ENCODE results near the gene BAAT.

BAAT gene

GRCh38 chr9:101381833-101382342, 2.9 kb downstream of the BAAT start:
- H3K9ac ChIP-seq, result no peak overlapping the region
- no peaks in the 10 kb centered on the region for H3K79me2 ChIP-seq
- H2AFZ ChIP-seq, result no peak overlapping the region
- no peaks in the 10 kb centered on the region for H3K27me3 ChIP-seq (ENCODE audit: control insufficient read depth, insufficient read depth, low read length)
- no peaks in the 10 kb centered on the region for H3K9me3 ChIP-seq (ENCODE audit: control insufficient read depth, low read length)
- no peaks in the 10 kb centered on the region for H3K4me1 ChIP-seq
- no peaks in the 10 kb centered on the region for H3K36me3 ChIP-seq (ENCODE audit: control insufficient read depth, insufficient read depth, low read length)
- no peak for TF ChIP-seq CTCF (IDR thresholded peaks at IDR 0.05)
- H3K4me3 ChIP-seq (ENCODE audit: low read depth, low read length), result no peak overlapping the region
- no peak overlapping the region for H3K4me2 ChIP-seq (ENCODE audit: low read length)
- H3K27ac ChIP-seq, result no peak overlapping the region

- Histone ChIP-seq H2AFZ (no peak overlapping the region), H3K27me3 (ENCODE audit: control insufficient read depth, insufficient read depth, low read length) (no peaks in the 10 kb centered on the region), H3K36me3 (ENCODE audit: control insufficient read depth, insufficient read depth, low read length) (no peaks in the 10 kb centered on the region), H3K4me1 (no peaks in the 10 kb centered on the region), H3K9ac (no peak overlapping the region), H3K4me2 (ENCODE audit: low read length) (no peak overlapping the region), H3K4me3 (ENCODE audit: low read depth, low read length) (no peak overlapping the region), H3K79me2 (no peaks in the 10 kb centered on the region), H3K9me3 (ENCODE audit: control insufficient read depth, low read length) (no peaks in the 10 kb centered on the region), H3K27ac (no peak overlapping the region)
- no peak for TF ChIP-seq CTCF (IDR thresholded peaks at IDR 0.05)
Observed at GRCh38 chr9:101381118-101381517, 3.7 kb downstream of the BAAT start.

- Histone ChIP-seq H3K4me1 (no peaks in the 10 kb centered on the region), H3K4me3 (ENCODE audit: low read depth, low read length) (no peak overlapping the region), H3K9ac (no peak overlapping the region), H3K27ac (no peak overlapping the region), H3K4me2 (ENCODE audit: low read length) (no peak overlapping the region), H3K27me3 (ENCODE audit: control insufficient read depth, insufficient read depth, low read length) (no peaks in the 10 kb centered on the region), H2AFZ (no peak overlapping the region), H3K36me3 (ENCODE audit: control insufficient read depth, insufficient read depth, low read length) (no peaks in the 10 kb centered on the region), H3K9me3 (ENCODE audit: control insufficient read depth, low read length) (no peaks in the 10 kb centered on the region), H3K79me2 (no peaks in the 10 kb centered on the region)
- TF ChIP-seq CTCF (IDR thresholded peaks at IDR 0.05), result no peak
Observed at GRCh38 chr9:101380295-101380694, 4.5 kb downstream of the BAAT start.

GRCh38 chr9:101376111-101376848, 8.5 kb downstream of the BAAT start:
- Histone ChIP-seq H3K4me2 (ENCODE audit: low read length) (no peak overlapping the region), H3K79me2 (no peaks in the 10 kb centered on the region), H3K9ac (no peak overlapping the region), H3K4me3 (ENCODE audit: low read depth, low read length) (no peak overlapping the region), H3K27me3 (ENCODE audit: control insufficient read depth, insufficient read depth, low read length) (no peaks in the 10 kb centered on the region), H3K9me3 (ENCODE audit: control insufficient read depth, low read length) (no peaks in the 10 kb centered on the region), H2AFZ (no peak overlapping the region), H3K27ac (no peak overlapping the region), H3K4me1 (no peaks in the 10 kb centered on the region), H3K36me3 (ENCODE audit: control insufficient read depth, insufficient read depth, low read length) (no peaks in the 10 kb centered on the region)
- TF ChIP-seq CTCF (IDR thresholded peaks at IDR 0.05), result no peak

GRCh38 chr9:101375546-101375945, 9.3 kb downstream of the BAAT start:
- Histone ChIP-seq H3K9ac (no peak overlapping the region), H3K36me3 (ENCODE audit: control insufficient read depth, insufficient read depth, low read length) (no peaks in the 10 kb centered on the region), H3K4me3 (ENCODE audit: low read depth, low read length) (no peak overlapping the region), H2AFZ (no peak overlapping the region), H3K27me3 (ENCODE audit: control insufficient read depth, insufficient read depth, low read length) (no peaks in the 10 kb centered on the region), H3K4me1 (no peaks in the 10 kb centered on the region), H3K27ac (no peak overlapping the region), H3K9me3 (ENCODE audit: control insufficient read depth, low read length) (no peaks in the 10 kb centered on the region), H3K4me2 (ENCODE audit: low read length) (no peak overlapping the region), H3K79me2 (no peaks in the 10 kb centered on the region)
- no peak for TF ChIP-seq CTCF (IDR thresholded peaks at IDR 0.05)
